SH-SY5Y (cell line): Measurements from ENCODE around the gene SCN7A.

Experiments
- GATA2 ChIP-seq: IDR thresholded peaks from 2 replicates; pipeline ENCODE4 v1.6.1; 2011; ENCODE audit warnings: mild to moderate bottlenecking, low read depth, low read length
- GATA3 ChIP-seq: IDR thresholded peaks from 2 replicates; pipeline ENCODE4 v1.6.1; 2011; ENCODE audit warnings: low read depth, mild to moderate bottlenecking, low read length, moderate library complexity

DNA sequence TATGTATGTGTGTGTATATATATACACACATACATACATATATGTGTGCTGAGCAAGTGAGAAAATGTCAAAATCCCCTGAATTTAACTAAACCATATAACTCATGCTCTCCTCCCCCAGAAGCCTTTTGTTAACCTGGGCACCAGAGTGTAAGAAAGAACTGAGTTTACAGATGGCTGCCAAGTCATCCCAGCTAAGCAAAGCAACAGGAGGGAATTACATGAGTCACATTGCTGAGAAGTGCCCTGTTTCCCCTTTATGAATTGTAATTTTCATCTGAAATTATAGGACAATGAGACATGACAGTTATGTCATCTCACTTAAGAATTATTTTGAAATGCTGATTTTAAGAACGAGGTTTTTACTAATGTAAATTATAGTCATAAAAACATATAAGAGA lies 29.9 kb downstream of the SCN7A start:
- TF ChIP-seq GATA2 (no peak), GATA3 (no peak)
